H1 (cell line): Measurements from ENCODE around the gene CDR2L. TPM values are rescaled to one million over a fixed set of nuclear protein-coding genes. Genes with fewer than 3 reads are reported as not detected.

ENCODE experiments used
- CTCF ChIA-PET: fragments of 300-600 bp; sonication (Branson Sonifier 250); formaldehyde crosslinking; loops from one replicate; lab custom pipeline; 2021; ENCODE audit not compliant: partially characterized antibody; lab: Charles Lee
- POLR2A ChIA-PET: fragments of 300-600 bp; sonication (Branson Sonifier 250); formaldehyde crosslinking; loops from one replicate; lab custom pipeline; 2021; ENCODE audit warnings: inconsistent platforms; ENCODE audit not compliant: partially characterized antibody; lab: Charles Lee
- DNase-seq, 2 experiments: peaks; one replicate each; pipeline versions ENCODE4 v3.0.0 to v3.0.0-alpha.2; 2010 to 2022; ENCODE audit warnings: low spot score in 2 of 2, low read depth in 1 of 2, mixed read lengths in 1 of 2
- FAIRE-seq: peaks from 2 replicates; lab custom pipeline; 2011; peaks lifted over from hg19 to GRCh38; lab: Jason Lieb, UNC
- H2AFZ ChIP-seq: 2 replicates; pipeline ENCODE4 v1.8.1; 2012; ENCODE audit warnings: low read length, inconsistent platforms
- H2AK5ac ChIP-seq: 2 replicates; pipeline ENCODE4 v1.6.1; 2013; ENCODE audit warnings: low read depth, low read length
- H2BK120ac ChIP-seq: replicated peaks from 2 replicates; pipeline ENCODE3; 2013; ENCODE audit warnings: low read depth, low read length, inconsistent platforms
- H2BK12ac ChIP-seq: 2 replicates; pipeline ENCODE4 v1.6.1; 2013; ENCODE audit warnings: low read depth, low read length
- H2BK15ac ChIP-seq: 2 replicates; pipeline ENCODE4 v1.6.1; 2013; ENCODE audit warnings: low read length
- H2BK20ac ChIP-seq: 2 replicates; pipeline ENCODE4 v1.6.1; 2013; ENCODE audit warnings: low read length
- H2BK5ac ChIP-seq: 2 replicates; pipeline ENCODE4 v1.6.1; 2013; ENCODE audit warnings: low read depth, low read length
- H3K14ac ChIP-seq: 2 replicates; pipeline ENCODE4 v1.6.1; 2013; ENCODE audit warnings: inconsistent platforms; ENCODE audit not compliant: insufficient read length
- H3K18ac ChIP-seq: 2 replicates; pipeline ENCODE4 v1.6.1; 2013; ENCODE audit warnings: low read length; ENCODE audit errors: extremely low read depth
- H3K23ac ChIP-seq: 2 replicates; pipeline ENCODE4 v1.6.1; 2013; ENCODE audit warnings: inconsistent platforms; ENCODE audit not compliant: insufficient read length
- H3K23me2 ChIP-seq: 2 replicates; pipeline ENCODE4 v1.6.1; 2013; ENCODE audit warnings: low read depth, low read length
- H3K27ac ChIP-seq: 2 replicates; pipeline ENCODE4 v1.6.1; 2011; ENCODE audit warnings: low read depth, low read length, inconsistent platforms
- H3K27me3 ChIP-seq, 4 experiments: replicated peaks in 1 of 4; 1 replicate in 1 of 4; 2 replicates in 3 of 4; pipeline versions ENCODE4 v1.6.1 to v1.8.1; 2011 to 2013; ENCODE audit warnings: low read length in 3 of 4, mild to moderate bottlenecking in 3 of 4, inconsistent platforms in 2 of 4, mixed read lengths in 2 of 4, moderate library complexity in 1 of 4; ENCODE audit not compliant: control insufficient read depth in 3 of 4, insufficient read depth in 3 of 4; ENCODE audit errors: extremely low read depth in 1 of 4
- H3K36me3 ChIP-seq, 4 experiments: 2 replicates each; pipeline versions ENCODE4 v1.6.1 to v1.8.1; 2011 to 2013; ENCODE audit warnings: mild to moderate bottlenecking in 4 of 4, low read length in 3 of 4, moderate library complexity in 2 of 4, control low read depth in 1 of 4, inconsistent platforms in 1 of 4; ENCODE audit not compliant: insufficient read depth in 4 of 4, control insufficient read depth in 2 of 4
- H3K4ac ChIP-seq: replicated peaks from 2 replicates; pipeline ENCODE3; 2013; ENCODE audit warnings: low read length, low read depth, mixed read lengths, inconsistent platforms; ENCODE audit not compliant: insufficient read length
- H3K4me1 ChIP-seq, 4 experiments: replicated peaks in 1 of 4; 1 replicate in 1 of 4; 2 replicates in 3 of 4; pipeline versions ENCODE4 v1.6.1 to v1.8.1; 2011 to 2013; ENCODE audit warnings: low read length in 3 of 4, inconsistent platforms in 2 of 4, mixed read lengths in 1 of 4; ENCODE audit not compliant: insufficient read depth in 4 of 4, control insufficient read depth in 3 of 4
- H3K4me2 ChIP-seq, 2 experiments: 2 replicates each; pipeline versions ENCODE4 v1.6.1 to v1.8.1; 2011 to 2013; ENCODE audit warnings: low read depth in 2 of 2, low read length in 2 of 2, control low read depth in 1 of 2, inconsistent platforms in 1 of 2, mild to moderate bottlenecking in 1 of 2; ENCODE audit not compliant: insufficient read depth in 1 of 2
- H3K4me3 ChIP-seq, 4 experiments: fragments of 200-600, 300-600 bp in 1 of 4; sonication (generic), shearing (Covaris generic), sonication (Bioruptor Twin) in 1 of 4; 2 replicates each; pipeline versions ENCODE4 v1.5.1 to v1.8.1; 2011 to 2016; ENCODE audit warnings: low read length in 4 of 4, low read depth in 3 of 4, control low read depth in 2 of 4, inconsistent platforms in 2 of 4, mild to moderate bottlenecking in 2 of 4, mixed read lengths in 1 of 4, moderate library complexity in 1 of 4; ENCODE audit not compliant: insufficient read depth in 2 of 4; ENCODE audit errors: extremely low read depth in 1 of 4
- H3K56ac ChIP-seq: replicated peaks from 2 replicates; pipeline ENCODE3; 2013; ENCODE audit warnings: low read depth, mild to moderate bottlenecking, mixed read lengths, low read length, inconsistent platforms; ENCODE audit not compliant: insufficient read length
- H3K79me1 ChIP-seq: 2 replicates; pipeline ENCODE4 v1.6.1; 2013; ENCODE audit warnings: low read depth, low read length, control low read depth
- H3K79me2 ChIP-seq, 2 experiments: 2 replicates each; pipeline versions ENCODE4 v1.6.1 to v1.8.1; 2012 to 2013; ENCODE audit warnings: low read length in 2 of 2, mild to moderate bottlenecking in 2 of 2, inconsistent platforms in 1 of 2; ENCODE audit not compliant: insufficient read depth in 2 of 2, control insufficient read depth in 1 of 2
- H3K9ac ChIP-seq, 4 experiments: replicated peaks in 1 of 4; 1 replicate in 1 of 4; 2 replicates in 3 of 4; pipeline versions ENCODE4 v1.6.1 to v1.8.1; 2011 to 2013; ENCODE audit warnings: low read depth in 3 of 4, low read length in 3 of 4, control low read depth in 2 of 4, mild to moderate bottlenecking in 2 of 4, moderate library complexity in 2 of 4, inconsistent platforms in 1 of 4; ENCODE audit errors: extremely low read depth in 1 of 4
- H3K9me3 ChIP-seq, 2 experiments: 2 replicates each; pipeline versions ENCODE4 v1.6.1 to v1.8.1; 2012 to 2013; ENCODE audit warnings: mild to moderate bottlenecking in 2 of 2, moderate library complexity in 2 of 2, control low read depth in 1 of 2, inconsistent platforms in 1 of 2, low read depth in 1 of 2, low read length in 1 of 2, mixed read lengths in 1 of 2; ENCODE audit not compliant: insufficient read depth in 2 of 2
- H4K20me1 ChIP-seq, 2 experiments: replicated peaks in 1 of 2; 2 replicates each; pipeline versions ENCODE3 to v1.8.1; 2011 to 2013; ENCODE audit warnings: inconsistent platforms in 2 of 2, low read length in 2 of 2, mild to moderate bottlenecking in 1 of 2; ENCODE audit not compliant: insufficient read depth in 2 of 2, control insufficient read depth in 1 of 2
- H4K5ac ChIP-seq: 2 replicates; pipeline ENCODE4 v1.6.1; 2013; ENCODE audit warnings: low read length, low read depth, mixed read lengths, inconsistent platforms; ENCODE audit not compliant: insufficient read length
- H4K8ac ChIP-seq: 2 replicates; pipeline ENCODE4 v1.8.0; 2013; ENCODE audit warnings: mild to moderate bottlenecking, moderate library complexity, low read length, inconsistent platforms; ENCODE audit not compliant: insufficient read depth; ENCODE audit errors: extremely low read depth
- H4K91ac ChIP-seq: replicated peaks from 2 replicates; pipeline ENCODE3; 2013; ENCODE audit warnings: low read length, mixed read lengths, inconsistent platforms; ENCODE audit not compliant: insufficient read length
- CHD2 ChIP-seq: IDR thresholded peaks from 2 replicates; pipeline ENCODE4 v1.6.1; 2012; ENCODE audit warnings: low read length, improper control_type of control experiment
- CTBP2 ChIP-seq: IDR thresholded peaks from 2 replicates; pipeline ENCODE4 v1.7.0; 2011; ENCODE audit warnings: borderline replicate concordance, mild to moderate bottlenecking, moderate library complexity, mixed read lengths, low read length; ENCODE audit not compliant: insufficient read depth, insufficient read length
- HDAC6 ChIP-seq: IDR thresholded peaks from one replicate; pipeline ENCODE4 v1.7.1; 2012; ENCODE audit warnings: low read depth, mild to moderate bottlenecking, inconsistent platforms, low read length, moderate library complexity
- KDM1A ChIP-seq: fragments of 200-600, 300-600 bp; sonication (generic); IDR thresholded peaks from 2 replicates; pipeline ENCODE4 v1.7.1; 2016; ENCODE audit warnings: mild to moderate bottlenecking, low read length, borderline replicate concordance
- NRF1 ChIP-seq: IDR thresholded peaks from 2 replicates; pipeline ENCODE4 v1.6.1; 2011; ENCODE audit warnings: mild to moderate bottlenecking, low read depth, low read length, improper control_type of control experiment
- RFX5 ChIP-seq: IDR thresholded peaks from 2 replicates; pipeline ENCODE4 v1.6.1; 2011; ENCODE audit warnings: low read depth, low read length, improper control_type of control experiment, borderline replicate concordance
- SIX5 ChIP-seq: IDR thresholded peaks from 2 replicates; pipeline ENCODE4 v1.6.1; 2011; ENCODE audit warnings: mild to moderate bottlenecking, low read depth, low read length
- SP2 ChIP-seq: IDR thresholded peaks from 2 replicates; pipeline ENCODE4 v1.6.1; 2012; ENCODE audit warnings: mild to moderate bottlenecking, low read length, inconsistent platforms
- WGBS, 2 experiments: shearing (Covaris generic) in 1 of 2; methylation state at CpG; one replicate each; pipeline versions ENCODE4 v1.1.6 to v1.1.7; 2013 to 2015; ENCODE audit warnings: low lambda C conversion rate in 2 of 2, mixed read lengths in 2 of 2, inconsistent platforms in 1 of 2, low coverage in 1 of 2, missing lambda C conversion rate in 1 of 2; ENCODE audit not compliant: insufficient replicate concordance in 2 of 2, insufficient coverage in 1 of 2, insufficient read length in 1 of 2; ENCODE audit errors: extremely low coverage in 1 of 2, missing lambda C conversion rate in 1 of 2; 5-methylcytosine and 5-hydroxymethylcytosine counted together
- polyA plus RNA-seq, 7 experiments: library from polyadenylated mRNA; depleted of rRNA in 3 of 7; stranded (reverse) in 5 of 7; unstranded in 2 of 7; fragments of >200 nt in 5 of 7; fragments of 200-250 nt in 2 of 7; gene quantifications; 1 replicate in 5 of 7; 2 replicates in 1 of 7; 4 replicates in 1 of 7; pipeline versions ENCODE4 v1.2.1 to v1.2.3, GENCODE V29; 2011 to 2013; ENCODE audit warnings: missing spikeins in 2 of 7, mixed read lengths in 2 of 7
- total RNA-seq: library from RNA; stranded (reverse); fragmentation: NEBNext Ultra II Directional; extraction: Animal tissue kit (Norgen Biotek cat#: 25700); gene quantifications from 2 replicates; pipeline ENCODE4 v1.2.1, GENCODE V29; 2021
- TF ChIP-seq, protein P1 (sequence below): IDR thresholded peaks from 2 replicates; pipeline ENCODE4 v1.6.1; 2012; ENCODE audit warnings: low read length, inconsistent platforms
- TF ChIP-seq, protein P2 (sequence below): IDR thresholded peaks from 2 replicates; pipeline ENCODE4 v1.6.1; 2012; ENCODE audit warnings: inconsistent platforms

CDR2L gene
- total and polyA plus RNA-seq, 2 of the 8 experiments (the other 6 are each of a cell fraction or from before 2014, with no cell fraction given) = 20.4 to 38.1 TPM

DNA sequence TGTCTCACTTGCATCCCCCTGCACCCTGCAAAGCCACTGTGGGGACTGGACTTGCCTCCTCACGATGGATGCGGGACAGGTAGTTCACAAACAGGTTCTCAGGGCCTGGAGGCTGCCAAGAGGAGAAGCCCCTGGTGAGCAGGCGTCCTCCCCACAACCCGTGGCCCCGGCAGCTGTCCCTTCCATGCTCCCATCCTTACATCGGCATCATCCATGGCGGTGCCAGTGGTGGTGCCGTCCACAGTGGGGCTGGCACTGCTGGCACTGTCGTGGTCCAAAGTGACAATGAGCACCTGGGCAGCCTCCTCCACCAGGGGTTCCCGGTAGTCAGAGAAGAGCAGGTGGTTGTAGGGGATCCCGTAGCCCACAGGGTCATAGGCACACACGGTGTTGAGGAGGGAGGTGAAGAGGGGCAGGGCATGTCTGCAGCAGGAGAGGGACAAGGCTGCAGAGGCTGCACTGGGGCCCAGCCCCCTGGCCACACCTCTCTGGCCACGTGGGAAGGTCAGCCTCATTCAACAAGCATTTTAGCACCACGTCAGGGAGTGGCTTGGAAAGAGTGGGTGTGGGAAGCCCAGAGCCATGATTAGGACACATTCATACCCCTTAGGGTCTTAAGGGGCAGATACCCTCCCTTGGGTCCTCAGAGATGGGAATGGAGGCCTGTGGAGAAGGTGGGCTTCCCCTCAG lies 27.5 kb upstream of the CDR2L start:
- POLR2A ChIA-PET = interaction anchor here (0.8 to 2.5 kb wide), 6 partner anchors 9 to 75 kb away, joined by 3 to 37 read pairs (median 4); partner anchors contain the start of genes HID1, MRPL58 and OTOP2
- Histone ChIP-seq H3K79me2 (no peaks in the 10 kb centered on the region), H3K27me3 (peaks cover 0 to 5% (median 2%) of the 10 kb centered on the region in 4 experiments; a peak in 3 of 7 replicates), H3K4me3 (no peak overlapping the region), H3K4me2 (no peak overlapping the region), H2BK120ac (no peak overlapping the region), H3K9ac (no peak overlapping the region), H2AFZ (no peak overlapping the region), H4K20me1 (peaks cover 0 to 2% of the 10 kb centered on the region in 2 experiments), H3K36me3 (no peaks in the 10 kb centered on the region), H2AK5ac (no peak overlapping the region), H3K23ac (no peak overlapping the region), H2BK5ac (no peak overlapping the region; the same call in 1 of the 2 replicates), H3K9me3 (no peaks in the 10 kb centered on the region), H4K91ac (no peak overlapping the region), H4K8ac (no peak overlapping the region), H3K56ac (no peak overlapping the region), H3K23me2 (no peaks in the 10 kb centered on the region), H2BK15ac (peak overlapping the region; percentile 81; the same call in 1 of the 2 replicates), H4K5ac (no peak overlapping the region), H2BK20ac (no peak overlapping the region), H3K18ac (no peak overlapping the region), H3K27ac (no peak overlapping the region), H2BK12ac (peak overlapping the region; percentile 12; the same call in 1 of the 2 replicates), H3K14ac (no peak overlapping the region), H3K4me1 (peaks cover 0 to 7% (median 1%) of the 10 kb centered on the region in 4 experiments; a peak in 4 of 7 replicates), H3K4ac (no peak overlapping the region), H3K79me1 (no peaks in the 10 kb centered on the region)
- 83% methylated on average over 14 of the region's 14 CpGs; no CpG with 5 or more reads in 1 of the 2 experiments for WGBS, 2 experiments
- CTCF ChIA-PET = interaction anchor here (0.9 to 27.2 kb wide), 36 partner anchors 10 to 453 kb away, joined by 3 to 1072 read pairs (median 8); partner anchors contain the start of genes ARMC7, CDR2L, HID1 and MRPL58
- FAIRE-seq = no peak
- no peak for DNase-seq
- no peak for TF ChIP-seq HDAC6
- TF ChIP-seq SP2 = no peak
- TF ChIP-seq, protein P1, sequence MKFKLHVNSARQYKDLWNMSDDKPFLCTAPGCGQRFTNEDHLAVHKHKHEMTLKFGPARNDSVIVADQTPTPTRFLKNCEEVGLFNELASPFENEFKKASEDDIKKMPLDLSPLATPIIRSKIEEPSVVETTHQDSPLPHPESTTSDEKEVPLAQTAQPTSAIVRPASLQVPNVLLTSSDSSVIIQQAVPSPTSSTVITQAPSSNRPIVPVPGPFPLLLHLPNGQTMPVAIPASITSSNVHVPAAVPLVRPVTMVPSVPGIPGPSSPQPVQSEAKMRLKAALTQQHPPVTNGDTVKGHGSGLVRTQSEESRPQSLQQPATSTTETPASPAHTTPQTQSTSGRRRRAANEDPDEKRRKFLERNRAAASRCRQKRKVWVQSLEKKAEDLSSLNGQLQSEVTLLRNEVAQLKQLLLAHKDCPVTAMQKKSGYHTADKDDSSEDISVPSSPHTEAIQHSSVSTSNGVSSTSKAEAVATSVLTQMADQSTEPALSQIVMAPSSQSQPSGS = no peak
- no peak for TF ChIP-seq KDM1A
- TF ChIP-seq RFX5 = no peak
- TF ChIP-seq CHD2 = no peak
- no peak for TF ChIP-seq NRF1
- no peak for TF ChIP-seq CTBP2
- no peak for TF ChIP-seq SIX5
- TF ChIP-seq, protein P2, sequence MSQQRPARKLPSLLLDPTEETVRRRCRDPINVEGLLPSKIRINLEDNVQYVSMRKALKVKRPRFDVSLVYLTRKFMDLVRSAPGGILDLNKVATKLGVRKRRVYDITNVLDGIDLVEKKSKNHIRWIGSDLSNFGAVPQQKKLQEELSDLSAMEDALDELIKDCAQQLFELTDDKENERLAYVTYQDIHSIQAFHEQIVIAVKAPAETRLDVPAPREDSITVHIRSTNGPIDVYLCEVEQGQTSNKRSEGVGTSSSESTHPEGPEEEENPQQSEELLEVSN = no peak
